ENCODE data around the gene CDK2AP2.
"Not testable (repeated sequence)": the region's sequence is repeated elsewhere in the genome, so short reads cannot be mapped to it uniquely, and the experiment has no call there.

The CDK2AP2 gene

DNA sequence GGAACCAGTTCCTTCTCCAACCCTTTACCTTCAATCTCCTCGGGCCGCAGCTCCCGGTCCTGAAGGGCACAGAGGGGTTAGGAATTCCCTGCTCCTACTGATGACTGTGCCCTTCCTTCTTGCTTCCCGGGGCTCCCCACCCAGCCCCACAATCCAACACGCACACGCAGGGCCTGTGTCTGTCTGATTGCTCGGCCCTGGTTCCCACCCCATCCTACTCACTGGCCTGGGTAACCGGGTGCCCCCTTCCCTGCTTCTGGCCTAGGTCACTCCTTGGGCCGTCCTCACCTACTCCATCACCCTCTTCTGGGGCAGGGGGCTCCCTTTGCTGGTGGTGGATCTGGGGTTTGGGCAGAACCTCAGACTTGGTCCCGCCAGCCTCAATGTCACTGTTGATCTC is 14.0 kb upstream of the CDK2AP2 start:
- no peak for DNase-seq (ENCODE audit: low read depth, low spot score)
- POLR2A ChIA-PET = no interaction called here
- H3K4me3 ChIP-seq (ENCODE audit: low read depth, low read length) = no peak overlapping the region
- TF ChIP-seq, protein P1, sequence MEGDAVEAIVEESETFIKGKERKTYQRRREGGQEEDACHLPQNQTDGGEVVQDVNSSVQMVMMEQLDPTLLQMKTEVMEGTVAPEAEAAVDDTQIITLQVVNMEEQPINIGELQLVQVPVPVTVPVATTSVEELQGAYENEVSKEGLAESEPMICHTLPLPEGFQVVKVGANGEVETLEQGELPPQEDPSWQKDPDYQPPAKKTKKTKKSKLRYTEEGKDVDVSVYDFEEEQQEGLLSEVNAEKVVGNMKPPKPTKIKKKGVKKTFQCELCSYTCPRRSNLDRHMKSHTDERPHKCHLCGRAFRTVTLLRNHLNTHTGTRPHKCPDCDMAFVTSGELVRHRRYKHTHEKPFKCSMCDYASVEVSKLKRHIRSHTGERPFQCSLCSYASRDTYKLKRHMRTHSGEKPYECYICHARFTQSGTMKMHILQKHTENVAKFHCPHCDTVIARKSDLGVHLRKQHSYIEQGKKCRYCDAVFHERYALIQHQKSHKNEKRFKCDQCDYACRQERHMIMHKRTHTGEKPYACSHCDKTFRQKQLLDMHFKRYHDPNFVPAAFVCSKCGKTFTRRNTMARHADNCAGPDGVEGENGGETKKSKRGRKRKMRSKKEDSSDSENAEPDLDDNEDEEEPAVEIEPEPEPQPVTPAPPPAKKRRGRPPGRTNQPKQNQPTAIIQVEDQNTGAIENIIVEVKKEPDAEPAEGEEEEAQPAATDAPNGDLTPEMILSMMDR (IDR thresholded peaks at IDR 0.05; ENCODE audit: insufficient read depth, low read length, missing control alignments) = no peak
- CTCF ChIA-PET = no interaction called here

GRCh38 chr11:67520856-67521824 is 13.2 kb upstream of the CDK2AP2 start:
- no peak for DNase-seq (ENCODE audit: low read depth, low spot score)
- no peak overlapping the region for H3K4me3 ChIP-seq (ENCODE audit: low read depth, low read length)
- ChIA-PET POLR2A (no interaction called here), CTCF (no interaction called here)
- TF ChIP-seq, protein P1 (IDR thresholded peaks at IDR 0.05; ENCODE audit: insufficient read depth, low read length, missing control alignments) = no peak

DNA sequence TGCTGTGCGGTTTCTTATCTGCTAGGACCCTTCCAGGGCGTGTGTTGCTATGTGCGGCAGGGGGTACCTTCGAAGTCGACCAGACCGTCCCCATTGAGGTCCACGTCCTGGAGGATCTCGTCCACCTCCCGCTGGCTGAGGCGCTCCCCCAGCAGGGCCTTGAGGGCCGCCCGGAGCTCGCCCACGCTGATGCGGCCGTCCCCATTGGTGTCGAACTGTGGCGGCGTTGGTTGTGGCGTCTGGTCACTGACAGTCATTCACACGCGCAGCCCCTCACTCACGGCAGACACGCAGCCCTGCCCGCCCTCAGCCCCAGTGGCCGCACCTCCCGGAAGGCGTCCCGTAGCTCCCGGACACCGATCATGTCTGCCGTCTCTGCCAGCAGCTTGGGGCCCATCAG is 11.8 kb upstream of the CDK2AP2 start:
- ChIA-PET CTCF (no interaction called here), POLR2A (no interaction called here)
- DNase-seq (ENCODE audit: low read depth, low spot score) = no peak
- H3K4me3 ChIP-seq (ENCODE audit: low read depth, low read length) = no peak overlapping the region
- TF ChIP-seq, protein P1 (IDR thresholded peaks at IDR 0.05; ENCODE audit: insufficient read depth, low read length, missing control alignments) = no peak

DNA sequence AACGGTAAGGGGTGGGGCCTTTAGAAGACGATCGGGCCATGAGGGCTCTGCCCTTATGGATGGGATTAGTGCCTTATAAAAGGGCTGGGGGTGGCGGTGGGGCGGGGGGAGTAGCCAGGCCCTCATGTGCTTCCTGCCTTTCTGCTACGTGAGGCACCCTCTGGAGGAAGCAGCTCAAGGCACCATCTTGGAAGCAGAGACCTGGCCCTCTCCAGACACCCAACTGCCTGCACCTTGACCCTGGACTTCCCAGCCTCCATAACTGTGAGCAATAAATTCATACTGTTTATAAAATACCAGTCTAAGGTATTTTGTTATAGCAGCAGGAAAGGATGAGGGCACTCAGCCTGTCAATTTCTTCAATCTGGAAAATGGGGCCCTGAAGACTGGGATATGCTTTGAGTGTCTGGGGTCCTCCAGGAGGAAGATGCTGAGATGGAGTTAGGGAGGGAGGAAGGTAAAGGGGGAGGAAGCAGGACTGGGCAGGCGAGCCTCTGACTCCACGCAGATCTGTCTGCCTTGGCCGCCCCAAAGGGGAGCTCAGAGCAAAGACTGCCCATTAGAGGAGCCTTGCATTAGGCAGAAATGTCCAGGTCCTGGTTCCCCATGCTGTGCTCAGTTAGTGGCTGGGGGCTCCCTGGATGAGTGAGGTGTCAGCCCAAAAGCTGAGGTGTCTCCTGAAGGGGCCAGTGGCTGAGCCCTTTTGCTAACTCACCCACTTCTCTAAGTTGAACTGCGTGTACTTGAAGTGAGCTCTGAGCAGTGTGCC is 10.0 kb upstream of the CDK2AP2 start:
- H3K4me3 ChIP-seq (ENCODE audit: low read depth, low read length) = no peak overlapping the region
- ChIA-PET POLR2A (no interaction called here), CTCF (no interaction called here)
- TF ChIP-seq, protein P1 (IDR thresholded peaks at IDR 0.05; ENCODE audit: insufficient read depth, low read length, missing control alignments) = no peak
- DNase-seq (ENCODE audit: low read depth, low spot score) = no peak

DNA sequence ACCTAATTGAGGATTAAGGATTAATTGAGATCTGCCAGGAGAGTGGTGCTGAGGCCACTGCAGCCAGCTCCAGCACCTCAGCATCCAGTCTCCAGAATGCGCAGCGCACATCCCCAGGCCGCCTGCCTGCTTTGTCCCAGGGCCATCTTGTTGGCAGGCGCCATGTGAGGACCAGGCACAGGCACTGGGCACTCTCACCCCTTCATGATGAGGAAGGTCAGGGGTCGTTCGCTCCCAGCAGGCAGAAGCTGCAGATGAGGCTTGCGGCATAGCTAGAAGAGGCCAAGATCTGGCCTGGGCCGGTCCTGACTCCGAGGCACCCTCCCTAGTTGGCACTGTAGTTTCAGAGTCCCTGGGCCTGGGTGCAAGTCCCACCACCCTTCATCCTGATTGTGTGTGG is 8.8 kb upstream of the CDK2AP2 start:
- ChIA-PET CTCF (no interaction called here), POLR2A (no interaction called here)
- H3K4me3 ChIP-seq (ENCODE audit: low read depth, low read length) = no peak overlapping the region
- no peak for DNase-seq (ENCODE audit: low read depth, low spot score)
- TF ChIP-seq, protein P1 (IDR thresholded peaks at IDR 0.05; ENCODE audit: insufficient read depth, low read length, missing control alignments) = no peak

GRCh38 chr11:67514116-67514515 is 6.2 kb upstream of the CDK2AP2 start:
- TF ChIP-seq, protein P1 (IDR thresholded peaks at IDR 0.05; ENCODE audit: insufficient read depth, low read length, missing control alignments) = no peak
- no peak for DNase-seq (ENCODE audit: low read depth, low spot score)
- CTCF ChIA-PET = no interaction called here
- H3K4me3 ChIP-seq (ENCODE audit: low read depth, low read length) = no peak overlapping the region
- POLR2A ChIA-PET = no interaction called here

DNA sequence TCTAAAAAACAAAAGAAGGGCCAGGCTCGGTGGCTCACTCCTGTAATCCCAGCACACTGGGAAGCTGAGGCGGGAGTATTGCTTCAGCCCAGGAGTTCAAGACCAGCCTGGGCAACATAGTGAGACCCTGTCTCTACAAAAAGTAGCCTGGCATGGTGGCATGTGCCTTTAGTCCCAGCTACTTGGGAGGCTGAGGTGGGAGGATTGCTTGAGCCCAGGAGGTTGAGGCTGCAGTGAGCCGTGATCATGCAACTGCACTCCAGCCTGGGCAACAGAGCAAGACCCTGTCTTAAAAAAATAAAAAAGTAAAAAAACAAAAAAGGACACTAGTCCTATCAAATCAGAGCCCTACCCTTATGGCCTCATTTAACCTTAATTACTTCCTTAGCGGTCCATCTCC is 3.6 kb upstream of the CDK2AP2 start:
- H3K4me3 ChIP-seq (ENCODE audit: low read depth, low read length); CTCF ChIA-PET; DNase-seq (ENCODE audit: low read depth, low spot score); POLR2A ChIA-PET: not testable (repeated sequence)

Measured in AG04449 (cell line).